NT2/D1 (cell line): ENCODE data around the gene NT5DC4.

Experiments
- SUZ12 ChIP-seq: IDR thresholded peaks from 2 replicates; pipeline ENCODE4 v1.6.1; 2011; ENCODE audit not compliant: insufficient read length, insufficient read depth; ENCODE audit errors: extremely low read depth
- YY1 ChIP-seq: IDR thresholded peaks from 2 replicates; pipeline ENCODE4 v1.6.1; 2011; ENCODE audit not compliant: insufficient read length, insufficient read depth

DNA sequence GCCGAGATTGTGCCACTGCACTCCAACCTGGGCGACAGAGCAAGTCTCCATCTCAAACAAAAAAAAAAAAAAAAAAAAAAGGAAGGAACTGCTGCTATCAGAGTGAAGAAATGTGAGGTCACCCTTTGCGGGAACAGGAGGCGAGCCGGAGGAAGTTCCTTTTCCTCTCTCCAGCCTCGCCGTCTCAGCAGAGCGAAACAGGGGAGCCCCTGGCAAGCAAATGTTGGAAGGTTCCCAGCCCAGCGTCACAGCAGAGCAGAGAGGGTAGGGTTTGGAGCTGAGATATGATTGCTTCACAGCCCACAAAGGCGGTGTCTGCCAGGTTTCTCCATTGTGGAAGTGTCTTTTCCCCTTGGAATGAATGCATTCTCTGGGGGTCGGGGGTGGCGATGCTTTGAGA, 46.6 kb upstream of the NT5DC4 start:
- TF ChIP-seq SUZ12 (no peak), YY1 (no peak)
